Cerebellar cortex (tissue), 1 donor: ENCODE data around the gene IL27RA.
"Not testable (repeated sequence)": the region's sequence is repeated elsewhere in the genome, so short reads cannot be mapped to it uniquely, and the experiment has no call there.

Experiments
- DNase-seq: peaks from one replicate; pipeline ENCODE4 v3.0.0-alpha.2; 2015; ENCODE audit warnings: low spot score

Gene IL27RA

DNA sequence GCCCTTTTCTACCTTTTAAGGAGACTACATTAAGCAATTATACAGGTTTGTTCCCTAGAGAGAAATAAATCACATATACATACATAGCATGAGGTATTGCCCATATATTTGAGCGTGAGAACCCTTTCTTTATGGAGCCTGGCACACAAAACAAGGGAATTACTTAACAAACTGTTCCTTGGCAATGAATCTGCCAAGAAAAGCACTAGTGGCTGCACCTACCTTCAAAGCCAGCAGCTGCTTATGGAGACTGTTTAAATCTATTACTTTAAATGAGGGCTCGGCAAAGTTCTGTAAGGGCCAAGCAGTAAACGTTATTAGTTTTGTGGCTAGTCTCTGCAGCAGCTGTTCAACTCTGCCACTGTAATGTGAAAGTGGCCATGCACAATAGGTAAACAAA is 32.5 kb upstream of the IL27RA start:
- no peak for DNase-seq

DNA sequence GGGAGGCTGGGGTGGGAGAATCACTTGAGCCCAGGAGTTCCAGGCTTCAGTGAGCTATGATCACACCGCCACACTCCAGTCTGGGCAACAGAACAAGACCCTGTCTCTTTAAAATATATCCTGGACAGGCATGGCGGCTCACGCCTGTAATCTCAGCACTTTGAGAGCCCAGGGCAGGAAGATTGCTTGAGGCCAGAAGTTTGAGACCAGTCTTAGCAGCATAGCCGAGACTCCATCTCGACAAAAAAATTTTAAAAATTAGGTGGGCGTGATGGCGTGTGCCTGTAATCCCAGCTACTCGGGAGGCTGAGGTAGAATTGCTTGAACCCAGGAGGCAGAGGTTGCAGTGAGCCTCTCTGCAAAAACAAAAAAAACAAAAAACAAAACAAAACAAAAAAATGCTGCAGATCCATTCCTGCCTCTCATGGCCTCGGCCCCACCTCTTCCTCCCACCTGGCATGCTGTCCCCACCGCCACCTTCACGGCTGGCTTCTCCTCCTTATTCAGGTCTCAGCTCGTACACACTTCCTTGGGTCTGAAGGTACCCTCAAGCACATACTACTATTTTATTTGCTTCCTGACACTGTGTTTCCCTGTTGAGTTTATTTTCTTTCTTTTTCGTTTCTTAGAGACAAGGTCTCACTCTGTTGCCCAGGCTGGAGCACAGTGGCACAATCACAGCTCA is 30.7 kb upstream of the IL27RA start:
- DNase-seq, result no peak

DNA sequence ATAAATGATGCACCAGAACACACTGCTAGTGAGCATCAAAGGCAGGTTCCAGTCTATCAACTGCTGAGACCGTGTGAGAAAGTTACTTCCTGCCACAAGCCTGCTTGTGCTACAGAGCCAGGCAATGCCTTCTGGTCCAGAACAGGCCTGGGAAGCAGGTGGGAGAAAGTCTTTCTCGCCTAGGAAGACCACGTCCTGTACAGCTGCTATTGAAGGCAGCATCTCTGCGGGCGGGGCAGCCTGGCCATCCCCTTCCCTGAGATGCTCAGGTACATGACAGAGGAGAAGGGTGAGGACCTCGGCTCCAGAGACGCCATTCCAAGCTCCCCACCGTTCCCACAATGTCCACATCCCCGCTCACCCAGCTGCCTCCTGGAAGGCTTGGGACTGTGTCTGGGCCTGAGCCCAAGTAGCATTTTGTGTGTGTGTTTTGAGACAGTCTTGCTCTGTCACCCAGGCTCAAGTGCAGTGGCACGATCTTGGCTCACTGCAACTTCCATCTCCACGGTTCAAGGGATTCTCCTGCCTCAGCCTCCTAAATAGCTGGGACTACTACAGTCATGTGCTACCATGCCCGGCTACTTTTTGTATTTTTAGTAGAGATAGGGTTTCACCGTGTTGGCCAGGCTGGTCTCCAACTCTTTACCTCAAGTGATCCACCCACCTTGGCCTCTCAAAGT is 28.9 kb upstream of the IL27RA start:
- peak; percentile 65 for DNase-seq

DNA sequence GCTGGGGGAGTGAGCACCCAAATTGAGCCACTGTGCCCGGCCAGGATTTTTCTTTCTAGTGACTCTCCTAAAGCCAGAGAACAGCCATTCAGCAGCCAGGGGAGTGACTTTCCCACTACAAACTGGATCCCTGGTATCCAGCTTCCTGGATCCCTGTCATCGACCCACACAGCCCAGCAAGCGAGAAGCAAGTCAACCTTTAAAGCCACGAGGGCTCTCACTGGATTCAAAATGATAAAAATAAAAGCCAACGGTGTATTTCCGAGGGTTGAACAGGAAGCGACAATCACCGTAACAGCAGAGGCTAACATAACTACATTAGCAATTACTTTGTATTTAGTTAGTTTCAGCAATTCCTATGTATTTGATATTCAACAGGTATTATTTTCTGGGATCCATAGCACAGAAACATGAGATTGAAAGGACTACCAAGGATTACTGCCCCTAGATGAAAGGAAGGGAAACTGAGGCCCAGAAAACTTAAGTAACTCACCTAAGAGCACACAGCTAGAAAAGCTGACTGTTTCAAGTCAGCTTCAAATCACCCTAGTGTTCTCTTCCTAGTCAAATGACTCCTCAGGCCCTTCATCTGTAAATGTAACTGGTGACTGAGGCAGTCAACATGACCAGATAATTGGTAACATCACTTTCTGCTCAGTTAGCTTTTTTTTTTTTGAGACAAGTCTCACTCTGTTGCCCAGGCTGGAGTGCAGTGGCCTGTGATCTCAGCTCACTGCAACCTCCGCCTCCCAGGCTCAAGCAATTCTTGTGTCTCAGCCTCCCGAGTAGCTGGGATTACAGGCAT is 28.1 kb upstream of the IL27RA start:
- no peak for DNase-seq

DNA sequence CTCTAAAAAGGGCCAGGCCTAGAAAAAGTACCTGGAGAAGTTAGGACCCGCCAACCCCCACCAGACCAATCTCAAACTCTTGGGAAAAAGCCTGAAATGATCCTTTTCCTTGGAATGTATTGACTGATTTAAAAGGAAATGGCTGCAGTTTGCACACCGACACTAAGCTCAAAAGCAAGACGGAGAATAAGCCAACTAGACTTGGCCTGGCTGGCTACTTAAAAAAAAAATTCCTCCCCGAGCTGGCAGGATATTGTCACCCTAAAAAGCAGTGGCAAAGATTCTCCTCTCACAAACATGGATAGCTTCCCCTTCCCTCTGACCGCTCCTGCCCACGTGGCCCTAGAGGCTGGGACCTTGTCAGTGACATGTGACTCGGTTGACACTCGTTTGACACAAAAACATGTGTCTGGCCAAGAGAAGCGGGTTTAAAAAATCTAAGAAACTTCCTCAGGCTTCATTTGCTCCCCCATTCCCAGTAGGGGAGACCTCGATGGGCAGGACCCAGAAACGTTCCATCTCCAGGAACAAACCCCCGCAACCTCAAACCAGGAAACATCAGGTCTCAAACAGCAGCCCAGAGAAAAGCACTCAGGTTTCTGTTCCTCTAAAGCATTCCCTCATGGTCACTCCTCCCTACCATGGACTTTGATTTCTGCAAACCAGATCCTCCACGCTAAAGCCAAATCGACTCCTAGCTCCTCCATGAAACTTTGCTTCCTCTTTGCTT is 26.8 kb upstream of the IL27RA start:
- DNase-seq, result peak; percentile 54

DNA sequence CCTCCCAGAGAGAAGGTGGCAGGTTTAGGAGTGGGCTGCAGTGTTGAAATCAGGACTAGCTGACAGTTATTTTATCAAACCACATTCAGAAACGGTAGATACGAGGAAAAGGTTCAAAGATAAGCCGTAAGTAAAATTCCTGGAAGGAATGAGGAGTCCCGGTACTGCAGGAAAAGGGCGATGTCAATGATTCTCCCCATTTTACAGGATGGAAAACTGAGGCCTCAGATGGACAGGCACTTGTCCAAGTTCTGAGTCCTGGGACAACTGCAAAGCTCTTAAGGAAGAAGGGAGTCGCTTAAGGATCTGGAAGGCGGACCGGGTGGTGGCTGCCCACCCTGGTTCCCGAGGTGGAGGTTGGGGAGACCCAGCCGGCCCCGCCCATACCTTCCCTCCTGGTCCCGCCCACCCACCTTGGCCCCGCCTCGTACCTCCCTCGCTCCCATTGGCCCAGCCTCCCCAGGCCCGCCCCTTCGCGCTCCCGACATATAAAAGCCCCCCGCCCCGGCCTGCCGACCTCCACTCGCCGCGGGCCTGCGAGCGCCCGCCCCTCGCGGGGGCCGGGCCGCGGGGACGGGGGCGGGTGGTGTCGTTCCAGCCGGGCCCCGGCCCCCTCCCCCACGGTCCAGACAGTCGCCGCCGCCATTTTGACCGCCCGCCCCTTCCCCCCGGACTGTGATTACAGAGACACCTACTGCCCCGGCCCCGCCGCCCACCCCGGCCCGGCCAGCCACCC is 26.0 kb upstream of the IL27RA start:
- DNase-seq, result peak; percentile 82

DNA sequence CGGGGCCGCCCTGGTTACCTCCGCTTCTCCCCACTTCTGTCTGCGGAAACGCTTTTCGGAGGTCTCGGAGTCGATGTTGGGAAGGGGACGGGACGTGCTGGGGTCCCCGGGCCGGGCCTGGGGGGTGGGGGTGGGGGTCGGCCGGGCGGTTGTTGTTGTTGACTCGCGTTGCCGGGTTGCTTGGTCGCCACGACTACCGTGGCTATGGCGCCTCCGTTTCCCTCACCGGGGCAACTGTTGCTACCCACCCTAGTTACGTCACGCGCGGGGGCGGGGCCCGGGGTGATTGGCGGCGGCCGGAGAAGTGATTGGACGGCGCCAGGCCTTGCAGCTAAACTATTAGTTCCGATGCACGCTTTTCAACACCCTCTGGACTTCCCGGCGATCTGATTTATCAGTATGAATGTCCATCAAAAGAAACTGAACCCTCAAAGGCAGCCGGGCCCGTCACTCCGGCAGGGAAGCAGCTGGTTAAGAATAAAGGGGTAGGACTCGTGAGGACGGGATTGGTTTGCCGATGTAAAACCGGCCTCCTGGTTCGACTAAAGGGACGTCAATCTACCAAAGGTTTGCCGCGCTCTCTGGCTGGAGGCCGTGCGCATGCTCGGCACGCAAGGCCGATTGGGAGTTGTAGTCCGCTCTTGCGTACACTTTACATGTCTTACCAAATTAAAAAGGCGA is 25.3 kb upstream of the IL27RA start, which contains the start of gene RFX1:
TSS of gene RFX1 (minus strand) at position 236 of the 681 bp plus-strand sequence. CDS start 12,477 bp downstream, outside the sequence.
- DNase-seq, result peak; percentile 100

DNA sequence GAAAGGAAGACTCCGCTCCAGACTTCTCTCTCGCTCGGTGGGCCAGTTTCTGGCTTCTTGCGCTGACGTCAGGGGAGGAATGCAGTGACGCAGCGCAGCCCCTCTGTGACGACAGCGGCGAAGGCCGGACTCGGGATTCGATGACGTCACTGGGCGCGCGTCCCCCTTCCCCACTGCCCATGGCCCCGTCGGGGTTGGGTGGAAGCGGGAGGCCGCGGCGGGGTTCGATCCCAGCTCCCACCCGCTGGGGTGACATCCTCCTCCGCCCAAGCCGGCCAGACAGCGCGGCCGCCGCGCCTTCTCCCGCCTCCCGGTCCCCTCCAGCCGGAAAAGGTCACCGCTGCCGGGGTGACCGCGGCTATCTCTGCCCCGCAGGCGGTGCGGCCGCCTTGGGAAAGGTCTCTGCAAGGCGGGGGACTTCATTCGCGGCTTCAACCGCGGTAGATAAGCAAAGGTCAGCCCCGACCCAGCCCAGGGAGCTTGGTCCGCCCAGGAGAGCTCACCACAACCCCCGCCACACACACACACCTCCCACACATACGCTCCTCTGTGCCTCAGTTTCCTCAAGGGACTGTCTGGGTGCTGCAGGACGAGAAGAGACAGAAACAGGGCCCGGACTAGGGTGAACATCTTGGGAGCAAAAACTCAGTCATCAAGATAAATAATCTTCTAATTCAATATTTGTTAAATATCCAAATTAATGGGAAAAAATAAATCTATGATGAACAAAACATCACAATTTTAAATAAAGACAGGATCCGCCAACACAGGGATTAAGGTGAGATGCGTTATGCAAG is 24.6 kb upstream of the IL27RA start:
- no peak for DNase-seq

DNA sequence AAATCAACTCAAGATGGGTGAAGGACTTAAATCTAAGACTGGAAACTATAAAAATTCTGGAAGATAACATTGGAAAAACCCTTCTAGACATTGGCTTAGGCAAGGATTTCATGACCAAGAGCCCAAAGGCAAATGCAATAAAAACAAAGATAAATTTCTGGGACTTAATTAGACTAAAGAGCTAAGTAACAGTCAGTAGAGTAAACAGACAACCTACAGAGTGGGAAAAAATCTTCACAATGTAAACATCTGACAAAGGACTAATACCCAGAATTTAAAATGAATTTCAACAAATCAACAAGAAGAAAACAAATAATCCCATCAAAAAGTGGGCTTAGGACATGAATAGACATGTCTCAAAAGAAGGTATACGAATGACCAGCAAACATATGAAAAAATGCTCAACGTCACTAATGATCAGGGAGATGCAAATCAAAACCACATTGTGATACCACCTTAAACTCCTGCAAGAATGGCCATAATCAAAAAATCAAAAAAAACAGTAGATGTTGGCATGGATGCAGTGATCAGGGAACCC is 19.1 kb upstream of the IL27RA start:
- no peak for DNase-seq

DNA sequence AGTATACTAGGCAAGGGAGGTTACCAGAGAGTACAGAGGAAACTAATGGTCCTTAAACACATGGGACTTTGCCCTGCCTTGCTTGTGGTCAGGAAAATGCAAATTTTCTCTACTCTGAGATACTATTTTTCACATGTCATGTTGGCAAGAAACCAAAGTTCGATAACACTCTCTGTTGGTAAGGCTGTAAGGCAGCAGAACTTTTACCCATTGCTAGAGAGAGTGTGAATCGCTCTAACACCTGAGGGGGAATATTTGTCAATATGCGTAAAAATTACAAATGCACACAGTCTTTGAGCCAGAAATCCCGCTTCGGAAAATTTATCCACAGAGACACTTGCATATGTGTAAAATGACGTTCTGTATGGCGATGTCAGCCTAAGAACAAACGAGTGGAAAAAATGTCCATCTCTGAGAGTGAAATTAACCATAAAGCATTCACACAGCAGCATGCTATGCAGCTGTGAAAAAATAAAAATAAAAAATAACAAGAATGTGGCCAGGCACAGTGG is 16.0 kb upstream of the IL27RA start:
- no peak for DNase-seq

DNA sequence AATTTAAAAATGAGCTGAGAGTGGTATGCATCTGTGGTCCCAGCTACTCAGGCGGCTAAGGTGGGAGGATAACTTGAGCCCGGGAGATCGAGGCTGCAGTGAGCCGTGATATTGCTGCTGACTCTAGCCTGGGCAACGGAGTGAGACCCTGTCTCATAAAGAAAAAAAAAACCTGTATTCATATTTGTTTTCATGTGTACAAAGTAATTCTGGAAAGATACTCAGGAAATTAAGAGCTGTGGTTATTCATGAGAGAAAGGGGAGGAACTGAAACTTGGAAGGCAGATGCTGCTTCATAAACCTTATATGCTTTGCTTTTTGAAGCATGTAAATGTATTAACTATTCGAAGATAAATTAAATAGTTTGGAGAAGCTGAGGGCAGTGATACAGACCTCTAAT is 12.5 kb upstream of the IL27RA start:
- DNase-seq, result no peak

DNA sequence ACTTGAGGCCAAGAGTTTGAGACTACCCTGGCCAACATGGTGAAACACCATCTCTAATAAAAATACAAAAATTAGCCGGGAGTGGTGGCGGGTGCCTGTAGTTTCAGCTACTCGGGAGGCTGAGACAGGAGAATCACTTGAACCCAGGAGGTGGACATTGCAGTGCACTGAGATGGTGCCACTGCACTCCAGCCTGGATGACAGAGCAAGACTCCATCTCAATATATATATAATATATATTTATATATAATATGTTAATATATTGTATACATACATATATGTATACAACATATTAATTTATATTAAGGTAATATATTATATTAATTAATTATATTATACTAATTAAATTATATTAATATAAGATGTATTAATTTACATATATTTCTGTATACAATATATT is 11.8 kb upstream of the IL27RA start:
- DNase-seq, result not testable (repeated sequence)

DNA sequence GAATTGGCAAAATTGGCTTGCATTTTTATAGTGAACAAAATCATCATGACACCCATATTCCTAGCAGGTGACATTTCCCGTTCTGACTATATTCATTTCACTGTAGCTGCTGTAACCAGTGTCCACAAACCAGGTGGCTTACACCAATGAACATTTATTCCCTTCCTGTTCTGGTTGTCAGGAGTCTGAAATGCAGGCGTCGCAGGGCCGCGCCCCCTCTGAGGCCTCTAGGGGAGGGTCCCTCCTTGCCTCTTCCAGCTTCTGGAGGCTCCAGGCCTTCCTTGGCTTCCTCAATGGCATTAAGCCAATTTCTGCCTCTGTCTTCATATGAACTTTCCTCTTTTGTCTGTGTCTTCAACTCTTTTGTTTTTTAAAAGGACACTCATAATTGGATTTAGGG is 10.1 kb upstream of the IL27RA start:
- peak; percentile 42 for DNase-seq

DNA sequence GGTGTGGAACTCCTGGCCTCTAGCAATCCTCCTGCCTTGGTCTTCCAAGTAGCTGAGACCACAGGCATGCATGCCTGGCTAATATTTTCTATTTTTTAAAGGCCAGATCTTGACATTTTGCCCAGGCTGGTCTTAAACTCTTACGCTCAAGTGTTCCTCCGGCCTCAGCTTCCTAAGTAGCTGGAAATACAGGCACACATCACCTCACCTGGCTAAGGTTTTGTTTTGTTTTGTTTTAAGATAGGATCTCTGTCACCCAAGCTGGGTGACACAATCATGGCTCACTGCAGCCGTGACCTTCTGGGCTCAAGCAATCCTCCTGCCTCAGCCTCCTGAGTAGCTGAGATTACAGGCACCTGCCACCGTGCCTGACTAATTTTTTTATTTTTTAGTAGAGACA is 9.1 kb upstream of the IL27RA start:
- no peak for DNase-seq

DNA sequence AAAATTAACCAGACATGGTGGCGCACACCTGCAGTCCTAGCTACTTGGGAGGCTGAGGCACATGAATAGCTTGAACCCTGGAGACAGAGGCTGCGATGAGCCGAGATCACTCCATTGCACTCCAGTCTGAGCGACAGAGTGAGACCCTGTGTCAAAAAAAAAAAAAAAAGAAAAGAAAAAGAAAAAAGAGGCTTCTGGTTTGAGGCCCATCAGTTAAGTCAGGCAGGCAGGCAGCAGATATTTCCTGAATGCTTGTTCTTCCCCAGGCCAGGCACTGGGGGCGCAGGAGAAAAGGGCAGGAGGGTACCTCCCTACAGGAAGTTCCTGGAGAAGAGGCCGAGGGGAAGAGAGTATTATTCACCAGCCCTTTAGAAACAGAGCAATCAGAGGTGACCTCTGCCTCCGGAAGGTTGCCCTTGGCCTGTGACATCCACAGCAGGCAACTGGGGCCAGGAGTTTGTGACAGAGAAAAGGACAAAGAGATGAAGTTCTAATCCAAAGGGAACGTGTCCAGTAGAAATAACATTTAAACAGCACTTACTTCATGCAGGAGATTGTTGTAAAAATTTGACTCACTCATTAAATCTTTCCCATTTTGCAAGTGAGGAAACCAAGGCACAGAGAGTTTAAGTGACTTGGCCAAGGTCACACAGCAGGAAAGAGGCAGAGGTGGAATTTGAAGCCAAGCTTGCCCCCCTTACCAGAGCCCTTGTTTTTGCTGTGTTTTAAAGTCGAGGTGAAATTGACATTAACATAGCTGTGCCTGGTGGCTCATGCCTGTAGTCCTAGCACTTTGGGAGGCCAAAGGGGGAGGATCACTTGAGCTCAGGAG is 7.9 kb upstream of the IL27RA start:
- DNase-seq, result peak; percentile 57

DNA sequence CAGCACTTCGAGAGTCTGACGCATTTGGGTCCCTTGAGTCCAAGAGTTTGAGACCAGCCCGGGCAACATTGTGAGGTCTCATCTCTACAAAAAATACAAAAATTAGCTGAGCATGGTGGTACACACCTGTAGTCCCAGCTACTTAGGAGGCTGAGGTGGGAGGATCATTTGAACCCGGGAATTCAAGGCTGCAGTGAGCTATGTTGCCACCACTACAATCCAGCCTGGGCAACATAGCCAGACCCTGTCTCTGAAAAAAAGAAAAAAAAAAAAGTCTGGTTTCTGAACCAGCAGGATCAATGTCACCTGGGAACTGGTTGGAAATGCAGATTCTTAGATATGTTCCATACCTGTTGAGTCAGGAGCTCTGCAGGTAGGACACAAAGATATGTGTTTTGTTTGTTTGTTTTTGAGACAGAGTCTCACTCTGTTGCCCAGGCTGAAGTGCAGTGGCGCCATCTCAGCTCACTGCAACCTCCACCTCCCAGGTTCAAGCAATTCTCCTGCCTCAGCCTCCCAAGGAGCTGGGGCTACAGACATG is 4.8 kb upstream of the IL27RA start:
- not testable (repeated sequence) for DNase-seq

DNA sequence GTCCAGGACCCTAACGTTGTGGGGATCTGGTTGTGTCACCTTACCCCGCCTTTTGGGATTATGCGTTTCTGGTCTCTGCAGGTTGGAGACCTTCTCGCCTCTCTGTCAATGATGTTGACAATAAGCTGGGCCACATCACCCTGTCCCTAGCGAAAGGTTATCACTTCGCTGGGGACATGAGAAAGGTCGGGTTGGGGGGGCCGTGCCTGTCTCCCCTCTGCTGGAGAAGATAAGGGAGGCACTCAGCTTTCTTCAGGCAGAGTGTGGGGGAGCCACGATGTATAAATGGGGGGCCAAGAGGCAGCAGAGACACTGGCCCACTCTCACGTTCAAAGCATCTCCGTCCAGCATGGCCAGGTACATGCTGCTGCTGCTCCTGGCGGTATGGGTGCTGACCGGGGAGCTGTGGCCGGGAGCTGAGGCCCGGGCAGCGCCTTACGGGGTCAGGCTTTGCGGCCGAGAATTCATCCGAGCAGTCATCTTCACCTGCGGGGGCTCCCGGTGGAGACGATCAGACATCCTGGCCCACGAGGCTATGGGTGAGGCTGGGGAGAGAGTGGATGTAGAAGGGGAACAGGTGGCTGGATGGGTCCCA is 3.6 kb upstream of the IL27RA start, which contains the start of gene RLN3:
TSS of gene RLN3 (plus strand) at position 293 of the 595 bp plus-strand sequence. CDS start at position 350, 57 bp downstream.
- no peak for DNase-seq

DNA sequence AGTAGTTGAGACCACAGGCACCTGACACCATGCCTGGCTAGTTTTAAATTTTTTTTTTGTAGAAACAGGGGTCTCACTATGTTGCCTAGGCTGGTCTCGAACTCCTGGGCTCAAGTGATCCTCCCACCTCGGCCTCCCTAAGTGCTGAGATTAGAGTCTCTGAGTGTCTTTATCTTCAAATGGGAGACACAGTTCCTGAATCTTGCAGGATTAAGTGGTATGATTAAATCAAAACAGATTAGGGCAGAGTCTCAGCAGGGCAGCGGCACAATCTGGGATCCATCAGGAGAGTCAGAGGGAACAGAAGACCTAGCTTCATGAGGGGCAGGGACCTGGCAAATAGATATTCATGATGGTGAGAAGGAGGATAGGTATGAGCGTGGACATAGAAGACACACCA is 2.7 kb upstream of the IL27RA start:
- DNase-seq, result no peak
